ENCODE data around the gene EFCC1. TPM values are rescaled to one million over a fixed set of nuclear protein-coding genes. Genes with fewer than 3 reads are reported as not detected.
A peak's percentile ranks its signal among the peaks of the same experiment; 100 is the strongest.

The EFCC1 gene
- total RNA-seq, 2 donors from 2014 or later = 1.3 to 1.7 TPM

GRCh38 chr3:129025108-129025507, 24.0 kb downstream of the EFCC1 start:
- intact Hi-C loops (cut with DNase I) = loop anchor here (10.0 kb wide), 1 partner anchor 60 kb away; no protein-coding TSS in a partner anchor
- Histone ChIP-seq H3K9me3 (no peaks in the 10 kb centered on the region), H3K27ac (no peak overlapping the region), H3K9ac (ENCODE audit: low read depth in 2 of 2, low read length in 2 of 2) (peak overlapping the region in 1 of 2 donors; percentile 24), H3K4me1 (no peaks in the 10 kb centered on the region), H3K36me3 (no peaks in the 10 kb centered on the region), H3K4me3 (no peak overlapping the region), H3K27me3 (no peaks in the 10 kb centered on the region)
- no peak for DNase-seq
- no peak for TF ChIP-seq CTCF (IDR thresholded peaks at IDR 0.05)

- no peak for TF ChIP-seq CTCF (IDR thresholded peaks at IDR 0.05)
- no peak for DNase-seq
- intact Hi-C loops (cut with DNase I) = loop anchor here (10.0 kb wide), 1 partner anchor 59 kb away; no protein-coding TSS in a partner anchor
- Histone ChIP-seq H3K27ac (no peak overlapping the region), H3K4me1 (no peaks in the 10 kb centered on the region), H3K9ac (ENCODE audit: low read depth in 2 of 2, low read length in 2 of 2) (peak overlapping the region; percentile 24 to 76), H3K36me3 (no peaks in the 10 kb centered on the region), H3K4me3 (no peak overlapping the region), H3K9me3 (no peaks in the 10 kb centered on the region), H3K27me3 (no peaks in the 10 kb centered on the region)
Measured at GRCh38 chr3:129025691-129026435, 24.8 kb downstream of the EFCC1 start.

- peak overlapping the region; percentile 42 for H3K4me3 ChIP-seq
- H3K27me3 ChIP-seq = no peaks in the 10 kb centered on the region
- H3K36me3 ChIP-seq = no peaks in the 10 kb centered on the region
- no peaks in the 10 kb centered on the region for H3K4me1 ChIP-seq
- DNase-seq = peak; percentile 93
- H3K9me3 ChIP-seq = no peaks in the 10 kb centered on the region
- H3K27ac ChIP-seq = peak overlapping the region; percentile 10
- TF ChIP-seq CTCF (IDR thresholded peaks at IDR 0.05) = peak; percentile 76
- intact Hi-C loops (cut with DNase I) = loop anchor here (10.0 kb wide), 1 partner anchor 58 kb away; no protein-coding TSS in a partner anchor
- H3K9ac ChIP-seq (ENCODE audit: low read depth in 2 of 2, low read length in 2 of 2) = peak overlapping the region; percentile 76 to 81
Measured at GRCh38 chr3:129026728-129027543, 25.8 kb downstream of the EFCC1 start.

- no peaks in the 10 kb centered on the region for H3K9me3 ChIP-seq
- no peaks in the 10 kb centered on the region for H3K4me1 ChIP-seq
- H3K27me3 ChIP-seq = no peaks in the 10 kb centered on the region
- peak overlapping the region; percentile 42 for H3K4me3 ChIP-seq
- H3K36me3 ChIP-seq = no peaks in the 10 kb centered on the region
- H3K27ac ChIP-seq = no peak overlapping the region
- no peak for TF ChIP-seq CTCF (IDR thresholded peaks at IDR 0.05)
- peak overlapping the region; percentile 40 to 81 for H3K9ac ChIP-seq (ENCODE audit: low read depth in 2 of 2, low read length in 2 of 2)
- intact Hi-C loops (cut with DNase I) = loop anchor here (10.0 kb wide), 1 partner anchor 57 kb away; no protein-coding TSS in a partner anchor
- DNase-seq = no peak
Measured at GRCh38 chr3:129027544-129027880, 26.4 kb downstream of the EFCC1 start.

GRCh38 chr3:129028866-129029265, 27.8 kb downstream of the EFCC1 start:
- intact Hi-C loops (cut with DNase I) = loop anchor here (10.0 kb wide), 1 partner anchor 56 kb away; no protein-coding TSS in a partner anchor
- no peak for TF ChIP-seq CTCF (IDR thresholded peaks at IDR 0.05)
- Histone ChIP-seq H3K9ac (ENCODE audit: low read depth in 2 of 2, low read length in 2 of 2) (no peak overlapping the region), H3K4me3 (no peak overlapping the region), H3K27me3 (no peaks in the 10 kb centered on the region), H3K27ac (no peak overlapping the region), H3K4me1 (no peaks in the 10 kb centered on the region), H3K36me3 (no peaks in the 10 kb centered on the region), H3K9me3 (no peaks in the 10 kb centered on the region)
- no peak for DNase-seq
